Stomach (tissue), 9 donors: Measurements from ENCODE around the gene MBLAC1. TPM values are rescaled to one million over a fixed set of nuclear protein-coding genes. Genes with fewer than 3 reads are reported as not detected.

Experiments
- DNase-seq, 2 donors: peaks; one replicate each; pipeline versions ENCODE4 v3.0.0 to v3.0.0-alpha.2; 2013 to 2019
- H3K27ac ChIP-seq, 5 donors: fragments of 200-600 bp in 4 of 5; sonication (generic) in 4 of 5; one replicate each; pipeline ENCODE4 v1.5.1; 2013 to 2019; ENCODE audit warnings: mild to moderate bottlenecking in 1 of 5, moderate library complexity in 1 of 5
- H3K27me3 ChIP-seq, 3 donors: fragments of 200-600 bp; sonication (generic); one replicate each; pipeline ENCODE4 v1.5.1; 2017 to 2019; ENCODE audit warnings: mixed run types in 1 of 3
- H3K36me3 ChIP-seq, 4 donors: fragments of 200-600 bp; sonication (generic); 1 replicate in 3 of 4; 2 replicates in 1 of 4; pipeline ENCODE4 v1.5.1; 2016 to 2019
- H3K4me1 ChIP-seq, 4 donors: fragments of 200-600 bp; sonication (generic); one replicate each; pipeline ENCODE4 v1.5.1; 2016 to 2019
- H3K4me3 ChIP-seq, 4 donors: fragments of 200-600 bp; sonication (generic) in 3 of 4; one replicate each; pipeline ENCODE4 v1.5.1; 2016 to 2019; ENCODE audit warnings: mild to moderate bottlenecking in 1 of 4
- H3K9me3 ChIP-seq, 4 donors: fragments of 200-600 bp; sonication (generic); one replicate each; pipeline ENCODE4 v1.5.1; 2016 to 2019
- CTCF ChIP-seq, 7 experiments: fragments of 450-650 bp in 4 of 7; fragments of 200-600 bp in 3 of 7; sonication (generic) in 3 of 7; IDR thresholded peaks; one replicate each; pipeline ENCODE4 v1.5.1; 2016 to 2019; ENCODE audit warnings: antibody characterized with exemption in 7 of 7, control low read depth in 2 of 7, mild to moderate bottlenecking in 1 of 7
- EP300 ChIP-seq: sonication (generic); formaldehyde crosslinking; IDR thresholded peaks from one replicate; pipeline ENCODE4 v1.6.1; 2017; ENCODE audit warnings: antibody characterized with exemption
- POLR2A ChIP-seq, 4 donors: fragments of 450-650 bp; IDR thresholded peaks; one replicate each; pipeline ENCODE4 v1.6.1; 2016; ENCODE audit warnings: antibody characterized with exemption in 4 of 4, control low read depth in 2 of 4, mild to moderate bottlenecking in 1 of 4, moderate library complexity in 1 of 4
- POLR2AphosphoS5 ChIP-seq, 3 donors: sonication (generic); formaldehyde crosslinking; IDR thresholded peaks; one replicate each; pipeline ENCODE4 v1.6.1; 2016; ENCODE audit warnings: antibody characterized with exemption in 3 of 3
- WGBS, 5 donors: extraction: QIAGEN DNeasy Blood & Tissue Kit in 3 of 5; methylation state at CpG; one replicate each; pipeline versions ENCODE4 v1.1.5 to v1.1.7; 2013 to 2018; 5-methylcytosine and 5-hydroxymethylcytosine counted together
- intact Hi-C: fragments of 100-400 bp; cut with DNase I; formaldehyde crosslinking; loops from one replicate; pipeline ENCODE4 v1.15.1; 2023; ENCODE audit warnings: low total_unique reads
- polyA plus RNA-seq, 3 donors: library from polyadenylated mRNA; stranded (reverse); fragments of 200-250 nt; gene quantifications; one replicate each; pipeline ENCODE4 v1.2.3, GENCODE V29; 2013
- total RNA-seq, 5 donors: library from RNA; depleted of rRNA; stranded (reverse); fragments of >200 nt; gene quantifications; one replicate each; pipeline versions ENCODE4 v1.1.0 to v1.2.3, GENCODE V29; 2014 to 2016
- donor health status: healthy with polysubstance abuse.
- donor health status: Bipolar disorder and iron deficiency.
- donor health status: healthy.

MBLAC1 gene
- total and polyA plus RNA-seq, 8 donors, result 1.3 to 6.1 (median 1.7) TPM; not detected in 3

GRCh38 chr7:100163006-100163531 is 36.3 kb downstream of the MBLAC1 start:
- TF ChIP-seq POLR2A (IDR thresholded peaks at IDR 0.05) (no peak), EP300 (no peak), POLR2AphosphoS5 (IDR thresholded peaks at IDR 0.05) (no peak), CTCF (IDR thresholded peaks at IDR 0.05) (no peak)
- DNase-seq, result peak in 1 of 2 donors; percentile 69

GRCh38 chr7:100163871-100164270 is 37.1 kb downstream of the MBLAC1 start:
- peaks cover 13 to 28% (median 21%) of the 10 kb centered on the region in 4 donors for H3K4me1 ChIP-seq
- peaks cover 0 to 35% (median 0%) of the 10 kb centered on the region in 3 donors for H3K27me3 ChIP-seq
- intact Hi-C loops, result no loop called here
- DNase-seq, result no peak
- no peaks in the 10 kb centered on the region for H3K36me3 ChIP-seq
- 89 to 98% (median 93%) methylated on average over 5 of the region's 5 CpGs for WGBS, 5 donors
- no peak for TF ChIP-seq POLR2A (IDR thresholded peaks at IDR 0.05)
- no peak for TF ChIP-seq EP300
- TF ChIP-seq CTCF (IDR thresholded peaks at IDR 0.05), result no peak
- TF ChIP-seq POLR2AphosphoS5 (IDR thresholded peaks at IDR 0.05), result no peak
- no peaks in the 10 kb centered on the region for H3K9me3 ChIP-seq
- H3K27ac ChIP-seq, result no peak overlapping the region
- H3K4me3 ChIP-seq, result no peak overlapping the region

More at GRCh38 chr7:100163006-100163531, 36.3 kb downstream of the MBLAC1 start:
- Histone ChIP-seq H3K9me3 (no peaks in the 10 kb centered on the region), H3K27ac (no peak overlapping the region), H3K36me3 (no peaks in the 10 kb centered on the region), H3K27me3 (peaks cover 0 to 29% (median 0%) of the 10 kb centered on the region in 3 donors), H3K4me3 (no peak overlapping the region), H3K4me1 (peaks cover 7 to 23% (median 18%) of the 10 kb centered on the region in 4 donors)
- WGBS, 5 donors, result 37 to 59% (median 46%) methylated on average over 6 of the region's 6 CpGs
- intact Hi-C loops, result no loop called here

- DNase-seq, result no peak
- H3K27ac ChIP-seq, result no peak overlapping the region
- TF ChIP-seq CTCF (IDR thresholded peaks at IDR 0.05), result no peak
- no peak for TF ChIP-seq POLR2AphosphoS5 (IDR thresholded peaks at IDR 0.05)
- no peak for TF ChIP-seq EP300
- TF ChIP-seq POLR2A (IDR thresholded peaks at IDR 0.05), result no peak
- H3K36me3 ChIP-seq, result no peaks in the 10 kb centered on the region
- no peaks in the 10 kb centered on the region for H3K9me3 ChIP-seq
- peaks cover 22 to 38% (median 26%) of the 10 kb centered on the region in 4 donors for H3K4me1 ChIP-seq
- intact Hi-C loops, result no loop called here
- 68 to 83% (median 76%) methylated on average over 16 of the region's 16 CpGs for WGBS, 5 donors
- peaks cover 3 to 61% (median 14%) of the 10 kb centered on the region in 3 donors for H3K27me3 ChIP-seq
- H3K4me3 ChIP-seq, result no peak overlapping the region
These were observed 39.7 kb downstream of the MBLAC1 start for GRCh38 chr7:100166317-100166940.

GRCh38 chr7:100166970-100167911 is 40.5 kb downstream of the MBLAC1 start:
- Histone ChIP-seq H3K4me3 (peak overlapping the region in 3 of 4 donors; percentile 45 to 53 (median 49)), H3K36me3 (no peaks in the 10 kb centered on the region), H3K27ac (no peak overlapping the region), H3K9me3 (no peaks in the 10 kb centered on the region), H3K27me3 (peaks cover 9 to 69% (median 19%) of the 10 kb centered on the region in 3 donors), H3K4me1 (peaks cover 26 to 45% (median 33%) of the 10 kb centered on the region in 4 donors)
- no peak for DNase-seq
- WGBS, 5 donors, result 43 to 55% (median 48%) methylated on average over 12 to 14 of the region's 14 CpGs
- no peak for TF ChIP-seq POLR2A (IDR thresholded peaks at IDR 0.05)
- no peak for TF ChIP-seq POLR2AphosphoS5 (IDR thresholded peaks at IDR 0.05)
- TF ChIP-seq EP300, result no peak
- TF ChIP-seq CTCF (IDR thresholded peaks at IDR 0.05), result no peak
- intact Hi-C loops, result no loop called here
